Rectal smooth muscle tissue (tissue), 1 donor: ENCODE data around the gene PSMA5.

ENCODE experiments used
- H3K27ac ChIP-seq: one replicate; pipeline ENCODE4 v1.7.0; 2013; ENCODE audit warnings: low read depth, low read length, inconsistent platforms
- H3K27me3 ChIP-seq: one replicate; pipeline ENCODE4 v1.7.0; 2013; ENCODE audit warnings: low read length; ENCODE audit not compliant: control insufficient read depth, insufficient read depth
- H3K36me3 ChIP-seq: one replicate; pipeline ENCODE4 v1.7.0; 2013; ENCODE audit warnings: low read length; ENCODE audit not compliant: control insufficient read depth, insufficient read depth
- H3K4me1 ChIP-seq: one replicate; pipeline ENCODE4 v1.7.0; 2013; ENCODE audit warnings: low read length; ENCODE audit not compliant: control insufficient read depth, insufficient read depth
- H3K4me3 ChIP-seq: one replicate; pipeline ENCODE4 v1.7.0; 2013; ENCODE audit warnings: low read length
- H3K9ac ChIP-seq: one replicate; pipeline ENCODE4 v1.7.0; 2013; ENCODE audit warnings: low read length

The PSMA5 gene

DNA sequence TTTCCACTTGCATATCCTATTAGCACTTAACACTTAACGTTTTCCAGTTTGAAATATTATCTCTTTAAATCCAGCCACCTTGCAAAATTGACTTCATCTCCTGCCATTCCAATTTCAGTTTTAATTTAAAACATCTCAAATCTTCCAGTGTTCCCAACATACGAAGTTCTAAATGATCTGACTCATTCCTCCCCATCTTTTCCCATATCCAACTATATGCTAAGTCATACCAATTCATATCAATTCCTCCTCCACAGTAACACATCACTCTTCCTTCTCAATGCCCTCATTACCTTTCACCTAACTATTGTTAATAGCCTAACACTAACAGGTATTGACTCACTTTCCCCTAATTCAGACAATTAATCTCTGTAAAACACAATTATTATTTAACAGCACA is 2.8 kb downstream of the PSMA5 start:
- peaks cover 3% of the 10 kb centered on the region for H3K36me3 ChIP-seq
- no peak overlapping the region for H3K27ac ChIP-seq
- H3K27me3 ChIP-seq = no peaks in the 10 kb centered on the region
- H3K9ac ChIP-seq = no peak overlapping the region
- no peak overlapping the region for H3K4me3 ChIP-seq
- peaks cover 8% of the 10 kb centered on the region for H3K4me1 ChIP-seq

DNA sequence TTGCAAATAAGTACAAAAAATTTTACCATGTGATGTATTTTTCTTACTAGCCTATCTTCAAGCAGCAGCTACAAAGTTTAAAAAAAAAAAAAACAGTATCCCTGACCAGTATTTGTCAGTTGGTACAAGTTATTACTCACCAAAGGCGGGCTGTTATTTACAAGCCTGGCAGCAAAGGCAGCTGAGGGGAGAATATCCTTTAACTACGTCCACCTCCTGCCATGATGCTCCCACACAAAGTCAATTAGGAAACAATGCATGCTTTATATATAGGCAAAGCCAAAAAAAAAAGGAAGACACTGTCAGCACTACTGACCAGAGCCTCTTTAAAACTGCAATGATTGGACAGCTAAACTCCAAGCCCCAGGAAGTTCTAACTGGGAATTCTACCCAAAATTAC is 13.7 kb downstream of the PSMA5 start:
- Histone ChIP-seq H3K36me3 (peaks cover 40% of the 10 kb centered on the region), H3K4me3 (no peak overlapping the region), H3K27ac (no peak overlapping the region), H3K27me3 (no peaks in the 10 kb centered on the region), H3K9ac (no peak overlapping the region), H3K4me1 (no peaks in the 10 kb centered on the region)

DNA sequence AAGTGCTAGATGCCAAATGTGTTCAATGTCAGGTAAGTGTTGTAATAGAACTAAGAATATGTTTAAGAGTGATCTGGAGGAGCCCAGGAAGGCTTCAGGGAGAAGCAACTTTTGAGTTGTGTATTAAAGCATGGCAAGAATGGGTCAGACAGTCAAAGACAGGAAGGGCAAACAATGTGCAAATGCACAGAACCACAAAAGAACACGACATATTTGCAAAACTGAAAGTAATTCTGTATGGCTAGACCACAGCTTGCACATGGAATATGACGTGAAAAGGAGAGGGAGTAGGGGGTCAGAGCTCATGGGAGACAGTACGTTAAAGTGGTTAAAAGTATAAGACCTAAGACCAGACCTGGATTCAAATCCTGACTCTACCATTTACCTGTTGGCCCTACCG is 21.4 kb downstream of the PSMA5 start:
- H3K36me3 ChIP-seq = peaks cover 20% of the 10 kb centered on the region

DNA sequence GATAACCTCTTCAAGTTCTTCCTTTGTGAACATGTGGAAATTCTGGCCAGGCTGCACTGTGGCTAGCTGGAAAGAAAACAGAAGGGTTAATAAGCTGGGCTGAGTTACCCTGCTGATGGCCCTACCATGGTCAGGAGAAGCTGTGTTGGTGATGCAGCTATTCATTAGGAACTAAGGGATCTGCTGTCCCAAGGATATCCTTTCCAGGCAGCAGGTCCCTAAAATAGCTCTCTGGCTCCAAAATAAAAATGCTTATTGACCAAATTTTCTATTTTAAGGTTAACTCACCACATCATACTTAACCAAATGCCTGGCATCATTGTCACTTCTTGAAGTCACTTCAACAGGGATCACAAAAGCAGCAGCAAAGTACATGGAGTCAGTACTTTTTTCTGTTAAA is 24.2 kb downstream of the PSMA5 start:
- H3K27ac ChIP-seq = no peak overlapping the region
- no peak overlapping the region for H3K9ac ChIP-seq
- no peaks in the 10 kb centered on the region for H3K27me3 ChIP-seq
- H3K36me3 ChIP-seq = peaks cover 9% of the 10 kb centered on the region
- H3K4me1 ChIP-seq = peaks cover 3% of the 10 kb centered on the region
- H3K4me3 ChIP-seq = no peak overlapping the region

More for the DNA sequence above, 21.4 kb downstream of the PSMA5 start:
- Histone ChIP-seq H3K4me1 (no peaks in the 10 kb centered on the region), H3K27me3 (no peaks in the 10 kb centered on the region), H3K9ac (no peak overlapping the region), H3K27ac (no peak overlapping the region), H3K4me3 (no peak overlapping the region)

DNA sequence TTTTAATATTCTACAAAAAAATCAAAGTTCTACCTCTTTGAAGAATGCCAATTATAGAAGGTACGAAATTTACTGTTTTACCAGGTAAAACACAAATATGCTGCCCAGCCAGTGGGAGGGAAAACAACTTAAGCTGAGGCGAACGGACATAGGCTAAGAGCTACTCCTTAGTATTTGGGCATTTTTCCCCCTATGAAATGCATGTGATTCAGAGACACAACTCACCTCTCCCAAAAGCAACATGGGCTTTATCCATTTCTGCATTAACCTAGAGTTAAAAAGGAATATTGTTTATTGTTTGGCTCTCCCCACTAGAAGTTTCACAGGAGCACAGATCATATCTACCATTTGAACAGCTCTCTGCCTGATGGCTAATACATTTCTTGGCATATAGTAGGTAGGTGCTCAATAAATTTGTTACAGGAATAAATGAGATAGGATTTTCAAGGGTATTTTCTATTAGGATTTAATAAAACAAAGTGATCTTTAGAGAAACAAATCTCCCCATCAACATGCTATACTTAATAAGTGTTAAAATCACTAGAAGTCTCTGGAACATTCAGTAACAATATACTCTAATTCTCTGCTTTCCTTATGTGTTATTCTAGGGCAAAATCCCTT is 26.1 kb downstream of the PSMA5 start:
- H3K27ac ChIP-seq = no peak overlapping the region
- no peaks in the 10 kb centered on the region for H3K27me3 ChIP-seq
- H3K4me3 ChIP-seq = no peak overlapping the region
- peaks cover 5% of the 10 kb centered on the region for H3K36me3 ChIP-seq
- peaks cover 8% of the 10 kb centered on the region for H3K4me1 ChIP-seq
- no peak overlapping the region for H3K9ac ChIP-seq

DNA sequence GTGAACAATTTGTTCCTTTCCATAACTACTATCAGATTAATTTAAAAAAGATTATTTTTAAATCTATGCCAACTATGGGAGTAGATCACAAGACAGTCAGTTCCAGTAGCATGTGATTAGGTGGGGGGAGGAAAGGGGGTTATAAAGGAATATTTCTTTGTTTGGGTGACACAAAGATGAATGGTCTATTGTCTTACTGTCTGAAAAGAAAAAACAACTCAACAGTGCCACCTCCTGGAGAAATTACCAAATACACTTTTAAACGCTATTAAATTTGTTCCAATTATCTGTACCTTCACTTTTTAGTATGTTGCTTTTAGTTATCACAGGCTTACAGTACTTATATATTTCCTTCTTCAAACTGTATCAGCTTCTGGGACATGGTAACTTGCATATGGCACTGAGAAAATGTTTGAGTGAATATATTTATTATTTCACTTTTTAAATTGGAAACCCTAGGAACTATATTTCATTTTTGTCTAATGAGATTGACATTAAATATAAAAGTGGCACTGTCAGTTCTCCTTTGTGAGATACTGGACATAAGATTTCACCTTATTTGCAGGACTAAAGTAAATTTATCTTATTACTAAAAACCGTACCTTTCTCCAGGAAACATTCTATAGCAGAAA is 26.8 kb downstream of the PSMA5 start:
- no peak overlapping the region for H3K9ac ChIP-seq
- H3K27me3 ChIP-seq = no peaks in the 10 kb centered on the region
- H3K36me3 ChIP-seq = no peaks in the 10 kb centered on the region
- H3K27ac ChIP-seq = no peak overlapping the region
- no peak overlapping the region for H3K4me3 ChIP-seq
- H3K4me1 ChIP-seq = peaks cover 8% of the 10 kb centered on the region

DNA sequence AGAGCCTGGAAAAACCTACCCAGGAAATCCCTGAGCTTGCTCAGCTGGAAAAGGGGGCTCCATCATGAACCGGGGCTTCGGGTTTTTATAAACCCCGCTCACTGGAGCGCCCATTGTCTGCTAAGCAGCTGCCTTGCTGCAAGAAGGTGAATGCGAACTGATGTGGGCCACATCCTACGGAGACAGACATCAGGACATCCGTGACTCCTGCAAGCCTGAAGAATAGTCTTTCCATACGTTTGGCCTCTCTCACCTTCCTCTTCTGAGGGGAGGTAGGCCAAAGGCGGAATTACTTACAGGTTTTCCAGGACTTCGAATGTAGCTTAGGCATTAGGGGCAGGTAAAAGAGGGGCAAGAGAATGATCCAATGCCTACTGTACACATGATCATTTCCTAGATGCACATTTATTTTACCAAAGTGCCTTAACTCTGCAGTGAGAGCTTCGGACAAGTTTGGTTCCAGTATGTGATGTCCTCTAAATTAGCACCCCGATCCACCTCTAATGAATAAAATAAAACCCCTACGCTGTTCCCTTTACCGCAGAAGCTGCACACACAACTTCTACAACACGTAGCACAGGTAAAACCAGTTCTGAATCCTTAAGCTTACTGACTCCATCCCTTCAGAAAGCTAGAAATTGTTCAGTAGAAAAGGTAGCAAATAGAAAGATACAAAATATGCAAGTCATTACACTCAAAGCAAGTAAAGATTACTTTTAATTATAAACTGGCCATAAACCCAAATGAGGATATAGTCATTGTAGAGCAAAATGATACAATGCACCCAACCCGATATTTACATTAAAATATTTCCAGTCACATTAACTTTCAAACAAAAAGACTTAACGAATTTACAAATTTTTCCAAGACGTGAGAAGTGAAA is 27.7 kb downstream of the PSMA5 start:
- H3K36me3 ChIP-seq = no peaks in the 10 kb centered on the region
- H3K4me3 ChIP-seq = peak overlapping the region; percentile 69
- peak overlapping the region; percentile 14 for H3K9ac ChIP-seq
- peaks cover 13% of the 10 kb centered on the region for H3K4me1 ChIP-seq
- H3K27ac ChIP-seq = peak overlapping the region; percentile 60
- no peaks in the 10 kb centered on the region for H3K27me3 ChIP-seq

DNA sequence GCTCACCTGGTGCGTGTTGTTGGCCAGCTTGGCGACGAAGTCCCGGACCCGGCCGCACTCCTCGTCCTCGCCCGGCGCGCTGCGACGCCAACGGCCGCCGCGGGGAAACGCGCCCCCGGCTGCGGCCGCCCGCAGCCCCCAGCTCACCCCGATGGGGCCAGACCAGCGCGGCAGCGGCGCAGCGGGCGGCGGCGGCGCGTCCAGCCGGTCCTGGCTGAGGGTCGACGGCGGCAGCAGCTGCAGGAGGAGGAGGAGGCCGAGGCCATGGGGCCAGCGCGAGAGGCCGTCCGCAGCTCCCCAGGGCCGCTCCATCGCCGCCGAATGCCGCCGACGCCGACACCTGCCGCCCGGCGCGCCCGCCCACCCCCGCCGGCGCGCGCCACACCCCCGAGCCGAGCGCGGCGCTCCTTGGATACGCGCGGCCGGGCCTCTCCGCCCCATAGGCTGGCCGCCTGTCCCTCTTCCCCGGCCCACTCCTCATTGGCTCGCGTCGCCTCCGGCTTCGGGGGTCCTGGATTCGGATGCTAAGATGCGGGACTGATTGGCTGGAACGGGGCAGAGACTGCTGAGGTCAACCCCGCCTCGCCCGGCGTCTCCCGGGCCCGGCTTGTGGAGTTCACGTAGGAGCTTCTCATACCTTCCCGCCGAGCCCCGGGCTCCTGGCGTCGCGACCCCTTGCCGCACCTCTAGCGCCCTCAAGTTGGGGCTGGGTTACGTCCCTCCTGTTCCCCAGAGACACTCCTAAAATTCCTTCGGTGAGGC is 28.5 kb downstream of the PSMA5 start, which contains the start of gene SORT1:
TSS of gene SORT1 (minus strand) at position 338 of the 762 bp plus-strand sequence. CDS start at position 312, 26 bp downstream.
- Histone ChIP-seq H3K4me3 (peak within 1 kb of the TSS; percentile 69), H3K36me3 (no peaks in the 10 kb centered on the region), H3K27me3 (no peaks in the 10 kb centered on the region), H3K9ac (peak within 1 kb of the TSS; percentile 32), H3K4me1 (peaks cover 21% of the 10 kb centered on the region), H3K27ac (peak within 1 kb of the TSS; percentile 68)

DNA sequence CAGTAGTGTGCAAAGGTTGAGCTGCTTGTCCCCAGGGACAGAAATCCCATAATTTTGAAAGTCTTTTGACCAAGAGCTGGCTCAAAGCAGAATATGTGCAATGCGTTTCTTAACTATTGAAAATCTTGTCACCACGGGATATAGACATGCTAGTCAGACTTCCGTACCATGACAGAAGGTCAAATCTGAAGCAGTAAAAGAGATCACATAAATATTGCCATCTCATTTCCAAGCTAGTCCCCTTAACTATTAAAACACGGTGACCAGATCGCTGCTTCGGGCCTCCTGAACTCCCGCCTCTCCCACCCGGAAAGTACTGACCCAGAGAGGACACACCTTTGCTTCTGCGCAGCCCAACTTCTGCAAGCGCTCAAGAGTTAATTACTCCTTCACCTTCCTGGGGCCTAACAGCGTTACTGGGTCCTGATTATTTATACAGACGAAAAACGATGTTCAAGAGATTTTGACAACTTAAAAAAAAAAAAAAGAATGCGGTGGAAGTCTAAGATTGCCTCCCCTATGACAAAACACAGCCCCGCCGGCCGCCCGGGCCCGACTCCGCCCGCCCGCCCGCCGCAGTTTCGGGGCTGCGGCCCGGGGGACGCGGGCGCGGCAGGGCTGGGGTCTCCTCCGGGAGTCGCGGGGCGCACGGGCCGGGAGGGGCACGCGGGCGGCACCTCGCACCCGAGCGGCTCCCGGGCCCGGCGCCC is 29.2 kb downstream of the PSMA5 start:
- Histone ChIP-seq H3K36me3 (no peaks in the 10 kb centered on the region), H3K27ac (peak overlapping the region; percentile 68), H3K27me3 (no peaks in the 10 kb centered on the region), H3K9ac (peak overlapping the region; percentile 32), H3K4me3 (peak overlapping the region; percentile 69), H3K4me1 (peaks cover 26% of the 10 kb centered on the region)

DNA sequence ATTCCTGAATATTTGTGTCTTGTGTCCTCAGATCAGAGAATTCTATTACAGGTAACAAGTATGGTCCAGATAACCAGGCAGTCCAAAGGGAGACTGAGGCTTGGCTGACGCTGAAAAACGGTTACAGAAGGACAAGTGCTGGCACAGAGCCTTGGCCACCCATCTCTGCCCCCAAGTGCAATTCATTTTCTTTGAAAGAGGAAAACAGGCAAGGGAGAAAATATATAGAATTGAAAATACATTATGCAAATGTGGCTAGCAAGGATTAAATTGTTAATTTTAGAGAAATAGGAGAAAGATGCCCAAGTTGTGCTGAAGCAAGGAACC is 29.8 kb downstream of the PSMA5 start:
- Histone ChIP-seq H3K9ac (no peak overlapping the region), H3K27ac (peak overlapping the region; percentile 47), H3K27me3 (no peaks in the 10 kb centered on the region), H3K4me1 (peaks cover 31% of the 10 kb centered on the region), H3K4me3 (peak overlapping the region; percentile 69), H3K36me3 (no peaks in the 10 kb centered on the region)

DNA sequence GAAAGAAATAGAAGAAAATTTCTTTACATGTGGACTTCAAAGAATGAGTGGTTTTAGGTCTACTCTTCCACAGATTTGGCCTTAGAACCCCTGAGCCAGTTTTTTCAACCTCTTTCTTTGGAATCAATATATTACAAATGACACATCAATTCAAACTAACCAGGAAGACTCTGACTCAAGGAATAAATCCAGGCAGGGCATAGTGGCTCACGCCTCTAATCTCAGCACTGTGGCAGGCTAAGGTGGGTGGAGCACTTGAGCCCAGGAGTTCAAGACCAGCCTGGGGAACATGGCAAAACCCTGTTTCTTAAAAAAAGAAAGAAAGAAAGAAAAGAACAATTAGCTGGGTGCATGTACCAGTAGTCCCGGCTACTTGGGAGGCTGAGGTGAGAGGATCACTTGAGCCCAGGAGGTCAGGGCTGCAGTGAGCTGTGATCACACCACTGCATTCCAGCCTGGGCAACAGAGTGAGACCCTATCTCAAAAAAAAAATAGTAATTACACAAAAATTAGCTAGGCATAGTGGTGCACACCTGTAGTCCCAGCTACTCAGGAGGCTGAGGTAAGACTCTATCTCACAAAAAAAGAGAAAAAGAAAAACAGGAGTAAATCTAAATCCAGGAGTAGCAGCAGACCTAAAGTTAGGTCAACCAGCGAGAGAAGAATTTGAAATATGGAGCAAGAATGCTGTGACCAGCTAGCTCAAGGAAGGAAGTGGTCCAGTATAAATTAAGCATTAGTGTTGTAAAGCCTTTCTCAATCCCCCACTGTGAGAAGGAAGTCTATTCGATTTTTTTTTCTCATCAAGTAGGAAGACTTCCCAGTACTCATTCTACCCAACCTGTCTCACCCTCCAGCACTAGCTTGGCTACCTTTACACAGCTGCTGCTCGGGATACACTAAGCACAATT is 30.4 kb downstream of the PSMA5 start:
- peak overlapping the region; percentile 69 for H3K4me3 ChIP-seq
- H3K4me1 ChIP-seq = peaks cover 36% of the 10 kb centered on the region
- H3K27ac ChIP-seq = peak overlapping the region; percentile 47

More for the DNA sequence above, 30.4 kb downstream of the PSMA5 start:
- no peaks in the 10 kb centered on the region for H3K36me3 ChIP-seq
- H3K27me3 ChIP-seq = no peaks in the 10 kb centered on the region
- H3K9ac ChIP-seq = no peak overlapping the region
